ENCODE results near the gene HAX1.
"Not testable (repeated sequence)": the region's sequence is repeated elsewhere in the genome, so short reads cannot be mapped to it uniquely, and the experiment has no call there.

The HAX1 gene

GRCh38 chr1:154272217-154272998, at the start of gene HAX1:
TSS of gene HAX1 (plus strand) at chr1:154272629. CDS start at chr1:154272724, 95 bp downstream.
- DNase-seq (ENCODE audit: low read depth) = peak; percentile 94

- DNase-seq (ENCODE audit: low read depth) = no peak
Observed at GRCh38 chr1:154222918-154223317, 49.5 kb upstream of the HAX1 start.

- peak; percentile 29 for DNase-seq (ENCODE audit: low read depth)
Observed at GRCh38 chr1:154223621-154224020, 48.8 kb upstream of the HAX1 start.

- no peak for DNase-seq (ENCODE audit: low read depth)
Observed at GRCh38 chr1:154225370-154225769, 47.1 kb upstream of the HAX1 start.

- DNase-seq (ENCODE audit: low read depth) = not testable (repeated sequence)
Observed at GRCh38 chr1:154231112-154231511, 41.3 kb upstream of the HAX1 start.

- peak; percentile 18 for DNase-seq (ENCODE audit: low read depth)
Observed at GRCh38 chr1:154233127-154233526, 39.3 kb upstream of the HAX1 start.

- DNase-seq (ENCODE audit: low read depth) = no peak
Observed at GRCh38 chr1:154236855-154237254, 35.6 kb upstream of the HAX1 start.

- DNase-seq (ENCODE audit: low read depth) = no peak
Observed at GRCh38 chr1:154237435-154237834, 35.0 kb upstream of the HAX1 start.

GRCh38 chr1:154237880-154238506, 34.4 kb upstream of the HAX1 start:
- no peak for DNase-seq (ENCODE audit: low read depth)

- no peak for DNase-seq (ENCODE audit: low read depth)
Observed at GRCh38 chr1:154239491-154239890, 32.9 kb upstream of the HAX1 start.

GRCh38 chr1:154240294-154240833, 32.1 kb upstream of the HAX1 start:
- DNase-seq (ENCODE audit: low read depth) = no peak

- no peak for DNase-seq (ENCODE audit: low read depth)
Observed at GRCh38 chr1:154241703-154242351, 30.6 kb upstream of the HAX1 start.

GRCh38 chr1:154253671-154254070, 18.8 kb upstream of the HAX1 start:
- DNase-seq (ENCODE audit: low read depth) = no peak

- DNase-seq (ENCODE audit: low read depth) = no peak
Observed at GRCh38 chr1:154256686-154257085, 15.7 kb upstream of the HAX1 start.

GRCh38 chr1:154258784-154259183, 13.6 kb upstream of the HAX1 start:
- DNase-seq (ENCODE audit: low read depth) = no peak

GRCh38 chr1:154260127-154260526, 12.3 kb upstream of the HAX1 start:
- DNase-seq (ENCODE audit: low read depth) = no peak

GRCh38 chr1:154263465-154264332, 8.7 kb upstream of the HAX1 start:
- peak; percentile 66 for DNase-seq (ENCODE audit: low read depth)

- no peak for DNase-seq (ENCODE audit: low read depth)
Observed at GRCh38 chr1:154264454-154264853, 8.0 kb upstream of the HAX1 start.

GRCh38 chr1:154265586-154265985, 6.8 kb upstream of the HAX1 start:
- DNase-seq (ENCODE audit: low read depth) = no peak

GRCh38 chr1:154270833-154271232, 1.6 kb upstream of the HAX1 start:
- DNase-seq (ENCODE audit: low read depth) = no peak

- no peak for DNase-seq (ENCODE audit: low read depth)
Observed at GRCh38 chr1:154272999-154273563, 652 bp downstream of the HAX1 start.

GRCh38 chr1:154276797-154277196, 4.4 kb downstream of the HAX1 start:
- no peak for DNase-seq (ENCODE audit: low read depth)

Data from amniotic epithelial cell (primary cell).